A673 (cell line): ENCODE results near the gene EMC7.

Source experiments
- EZH2 ChIP-seq: fragments of 200-600 bp; sonication (generic); IDR thresholded peaks from 2 replicates; pipeline ENCODE4 v1.6.1; 2017; ENCODE audit warnings: borderline replicate concordance, low read depth, mild to moderate bottlenecking, mixed read lengths, antibody characterized with exemption, low read length; ENCODE audit not compliant: poor library complexity, severe bottlenecking
- TF ChIP-seq, protein P1 (sequence below): fragments of 300-800, 200-600 bp; sonication (generic); conservative IDR thresholded peaks from 2 replicates; pipeline ENCODE4 v1.5.1; 2017; ENCODE audit warnings: low read depth, mild to moderate bottlenecking, antibody characterized with exemption, low read length, moderate library complexity, mixed read lengths

DNA sequence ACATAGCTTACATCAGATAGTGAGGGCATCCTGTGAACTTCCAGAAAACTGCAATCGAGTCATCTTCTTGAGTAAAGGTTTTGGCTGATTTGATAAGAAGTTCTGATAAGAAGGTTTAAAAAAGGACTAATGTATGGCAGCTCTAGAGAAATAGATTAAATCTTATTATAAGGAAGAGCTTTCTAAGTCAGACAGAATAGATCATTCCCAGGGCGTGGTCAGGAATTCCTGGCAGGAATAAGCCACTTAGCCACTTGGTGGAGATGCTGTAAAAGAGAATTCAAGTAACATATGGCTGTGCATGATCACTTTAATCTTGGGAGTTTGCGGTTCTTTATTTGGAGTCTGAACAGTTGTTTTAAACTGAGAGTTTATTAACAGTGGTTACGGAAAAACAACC is 17.6 kb upstream of the EMC7 start:
- TF ChIP-seq, protein P1, sequence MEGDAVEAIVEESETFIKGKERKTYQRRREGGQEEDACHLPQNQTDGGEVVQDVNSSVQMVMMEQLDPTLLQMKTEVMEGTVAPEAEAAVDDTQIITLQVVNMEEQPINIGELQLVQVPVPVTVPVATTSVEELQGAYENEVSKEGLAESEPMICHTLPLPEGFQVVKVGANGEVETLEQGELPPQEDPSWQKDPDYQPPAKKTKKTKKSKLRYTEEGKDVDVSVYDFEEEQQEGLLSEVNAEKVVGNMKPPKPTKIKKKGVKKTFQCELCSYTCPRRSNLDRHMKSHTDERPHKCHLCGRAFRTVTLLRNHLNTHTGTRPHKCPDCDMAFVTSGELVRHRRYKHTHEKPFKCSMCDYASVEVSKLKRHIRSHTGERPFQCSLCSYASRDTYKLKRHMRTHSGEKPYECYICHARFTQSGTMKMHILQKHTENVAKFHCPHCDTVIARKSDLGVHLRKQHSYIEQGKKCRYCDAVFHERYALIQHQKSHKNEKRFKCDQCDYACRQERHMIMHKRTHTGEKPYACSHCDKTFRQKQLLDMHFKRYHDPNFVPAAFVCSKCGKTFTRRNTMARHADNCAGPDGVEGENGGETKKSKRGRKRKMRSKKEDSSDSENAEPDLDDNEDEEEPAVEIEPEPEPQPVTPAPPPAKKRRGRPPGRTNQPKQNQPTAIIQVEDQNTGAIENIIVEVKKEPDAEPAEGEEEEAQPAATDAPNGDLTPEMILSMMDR: no peak
- no peak for TF ChIP-seq EZH2
